Spinal cord (tissue), 10 donors: ENCODE measurements around the gene PXMP4. TPM values are rescaled to one million over a fixed set of nuclear protein-coding genes. Genes with fewer than 3 reads are reported as not detected.
A peak's percentile ranks its signal among the peaks of the same experiment; 100 is the strongest.

Source experiments
- DNase-seq, 6 donors: peaks; one replicate each; pipeline versions ENCODE4 v3.0.0 to v3.0.0-alpha.2; 2013 to 2015; ENCODE audit warnings: low spot score in 6 of 6, low read depth in 4 of 6
- H3K27ac ChIP-seq: one replicate; pipeline ENCODE4 v1.5.1; 2013; ENCODE audit warnings: low read depth, low read length, control low read depth
- H3K27me3 ChIP-seq: one replicate; pipeline ENCODE4 v1.6.1; 2013; ENCODE audit warnings: low read length; ENCODE audit not compliant: control insufficient read depth, insufficient read depth
- H3K36me3 ChIP-seq: one replicate; pipeline ENCODE4 v1.6.1; 2013; ENCODE audit warnings: low read length; ENCODE audit not compliant: control insufficient read depth, insufficient read depth
- H3K4me1 ChIP-seq: one replicate; pipeline ENCODE4 v1.6.1; 2013; ENCODE audit warnings: low read length; ENCODE audit not compliant: control insufficient read depth, insufficient read depth
- H3K4me3 ChIP-seq: one replicate; pipeline ENCODE4 v1.5.1; 2013; ENCODE audit warnings: low read depth, low read length, control low read depth
- H3K9me3 ChIP-seq: one replicate; pipeline ENCODE4 v1.6.1; 2013; ENCODE audit warnings: low read length; ENCODE audit not compliant: control insufficient read depth, insufficient read depth
- WGBS: methylation state at CpG from one replicate; pipeline ENCODE4 v1.1.5; 2013; ENCODE audit warnings: missing lambda C conversion rate; ENCODE audit not compliant: insufficient coverage; 5-methylcytosine and 5-hydroxymethylcytosine counted together
- polyA plus RNA-seq, 2 donors: library from polyadenylated mRNA; unstranded; fragments of 120-200 nt; gene quantifications; one replicate each; pipeline ENCODE4 v1.2.1, GENCODE V29; 2013; ENCODE audit not compliant: insufficient read length in 2 of 2
- total RNA-seq, 2 donors: library from RNA; depleted of rRNA in 1 of 2; stranded (reverse); fragments of 120-200 nt in 1 of 2; fragments of >200 nt in 1 of 2; gene quantifications; one replicate each; pipeline versions ENCODE4 v1.2.3 to v1.2.4, GENCODE V29; 2013 to 2014
- donor health status: healthy.

PXMP4 gene
- total and polyA plus RNA-seq, 4 donors, result 11.7 to 16.8 (median 14.2) TPM

- H3K27me3 ChIP-seq, result no peaks in the 10 kb centered on the region
- peaks cover 32% of the 10 kb centered on the region for H3K4me1 ChIP-seq
- H3K9me3 ChIP-seq, result no peaks in the 10 kb centered on the region
- peak in 1 of 6 donors; percentile 35 for DNase-seq
- no peaks in the 10 kb centered on the region for H3K36me3 ChIP-seq
- 65% methylated on average over 4 of the region's 6 CpGs for WGBS
- H3K4me3 ChIP-seq, result no peak overlapping the region
- H3K27ac ChIP-seq, result peak overlapping the region; percentile 80
Measured at GRCh38 chr20:33733654-33734576, 13.8 kb upstream of the PXMP4 start.

- peak overlapping the region; percentile 88 for H3K27ac ChIP-seq
- H3K27me3 ChIP-seq, result no peaks in the 10 kb centered on the region
- H3K36me3 ChIP-seq, result no peaks in the 10 kb centered on the region
- peak in 3 of 6 donors; percentile 11 to 59 (median 17) for DNase-seq
- under 1% methylated on average over 68 of the region's 68 CpGs for WGBS
- H3K9me3 ChIP-seq, result no peaks in the 10 kb centered on the region
- H3K4me1 ChIP-seq, result peaks cover 32% of the 10 kb centered on the region
- H3K4me3 ChIP-seq, result peak overlapping the region; percentile 60
Measured at GRCh38 chr20:33732166-33732970, 12.3 kb upstream of the PXMP4 start.

DNA sequence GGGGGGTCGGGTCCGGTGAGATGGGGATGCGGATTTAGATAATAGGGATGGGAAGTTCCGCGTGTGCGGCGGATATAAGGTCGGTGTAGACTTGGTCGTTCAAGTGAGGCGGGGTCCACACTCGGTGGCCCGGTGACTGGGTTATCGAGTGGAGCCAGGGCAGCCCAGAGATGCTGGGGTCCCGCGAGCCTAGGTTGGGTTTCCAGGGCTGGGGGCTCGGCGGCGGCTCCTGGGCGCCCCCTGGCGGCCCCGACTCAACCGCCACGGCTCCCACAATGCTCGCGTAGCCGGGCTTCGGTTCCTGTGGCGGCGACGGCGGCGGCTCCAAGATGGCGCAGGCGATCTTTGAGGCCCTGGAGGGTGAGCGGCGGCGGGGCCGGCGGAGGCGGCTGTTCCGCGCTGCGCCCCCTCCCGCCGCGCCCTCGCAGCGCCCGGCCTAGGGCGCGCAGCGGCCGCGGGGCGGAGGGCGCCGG, 11.6 kb upstream of the PXMP4 start, which contains the start of gene ZNF341:
ZNF341 (plus strand) TSS at position 304 of the 473 bp plus-strand sequence; CDS start at position 330, 26 bp downstream.
- peak within 1 kb of the TSS; percentile 60 for H3K4me3 ChIP-seq
- no peaks in the 10 kb centered on the region for H3K9me3 ChIP-seq
- no peaks in the 10 kb centered on the region for H3K27me3 ChIP-seq
- DNase-seq, result peak in 5 of 6 donors; percentile 75 to 96 (median 87)
- WGBS, result 3% methylated on average over 57 of the region's 57 CpGs
- peaks cover 32% of the 10 kb centered on the region for H3K4me1 ChIP-seq
- peak within 1 kb of the TSS; percentile 92 for H3K27ac ChIP-seq
- H3K36me3 ChIP-seq, result no peaks in the 10 kb centered on the region

- DNase-seq, result no peak
- WGBS, result 77% methylated on average over 13 of the region's 18 CpGs
Measured at GRCh38 chr20:33730946-33731692, 11.0 kb upstream of the PXMP4 start.

DNA sequence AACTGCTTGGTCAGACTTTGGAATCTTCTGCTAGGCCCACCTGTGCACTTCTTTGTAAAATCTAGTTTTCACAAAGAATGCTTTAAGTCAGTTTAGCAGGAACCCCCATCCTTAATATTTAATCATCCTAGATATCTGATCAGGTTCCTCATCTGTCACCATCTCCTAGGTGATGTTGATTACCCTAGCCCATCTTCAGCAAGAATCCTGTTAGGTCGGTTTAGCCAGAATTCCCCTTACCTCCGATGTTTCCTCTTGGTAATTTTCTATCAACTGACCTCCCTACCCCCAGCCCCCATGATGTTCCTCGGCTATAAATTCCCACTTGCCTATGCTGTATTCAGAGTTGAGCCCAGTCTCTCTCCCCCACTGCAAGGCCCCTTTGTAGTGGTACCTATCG, 9.0 kb upstream of the PXMP4 start:
- Histone ChIP-seq H3K4me3 (no peak overlapping the region), H3K27ac (no peak overlapping the region), H3K4me1 (peaks cover 28% of the 10 kb centered on the region), H3K36me3 (no peaks in the 10 kb centered on the region), H3K27me3 (no peaks in the 10 kb centered on the region), H3K9me3 (no peaks in the 10 kb centered on the region)
- 40% methylated on average over 1 of the region's 4 CpGs for WGBS
- DNase-seq, result no peak

More at GRCh38 chr20:33730946-33731692, 11.0 kb upstream of the PXMP4 start:
- H3K27me3 ChIP-seq, result no peaks in the 10 kb centered on the region
- peak overlapping the region; percentile 54 for H3K4me3 ChIP-seq
- H3K9me3 ChIP-seq, result no peaks in the 10 kb centered on the region
- H3K27ac ChIP-seq, result peak overlapping the region; percentile 92
- no peaks in the 10 kb centered on the region for H3K36me3 ChIP-seq
- H3K4me1 ChIP-seq, result peaks cover 32% of the 10 kb centered on the region

DNA sequence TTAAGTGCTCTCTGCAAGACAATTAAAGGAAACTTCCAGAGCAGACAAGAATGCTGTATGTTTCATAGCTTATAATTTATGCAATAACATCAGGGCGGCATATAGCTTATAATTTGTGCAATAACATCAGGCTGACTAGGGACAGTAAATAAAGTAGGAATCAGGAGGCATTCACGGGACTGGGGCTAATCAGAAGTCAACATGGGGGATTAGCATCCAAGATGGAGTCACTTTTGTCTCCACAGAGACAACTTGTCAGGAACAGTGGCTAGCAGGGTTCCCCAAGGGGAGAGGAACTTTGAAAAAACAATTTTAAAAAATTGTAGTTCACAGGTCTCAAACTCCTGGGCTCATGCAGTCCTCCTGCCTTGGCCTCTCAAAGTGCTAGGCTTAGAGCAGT, 8.4 kb upstream of the PXMP4 start:
- Histone ChIP-seq H3K4me3 (no peak overlapping the region), H3K9me3 (no peaks in the 10 kb centered on the region), H3K27ac (no peak overlapping the region), H3K36me3 (no peaks in the 10 kb centered on the region), H3K27me3 (no peaks in the 10 kb centered on the region), H3K4me1 (peaks cover 21% of the 10 kb centered on the region)
- 63% methylated on average over 1 of the region's 2 CpGs for WGBS
- DNase-seq, result no peak

- 88% methylated on average over 2 of the region's 3 CpGs for WGBS
- no peaks in the 10 kb centered on the region for H3K36me3 ChIP-seq
- no peak for DNase-seq
- no peaks in the 10 kb centered on the region for H3K9me3 ChIP-seq
- no peaks in the 10 kb centered on the region for H3K27me3 ChIP-seq
- peaks cover 15% of the 10 kb centered on the region for H3K4me1 ChIP-seq
- H3K27ac ChIP-seq, result no peak overlapping the region
- H3K4me3 ChIP-seq, result no peak overlapping the region
Measured at GRCh38 chr20:33727806-33728205, 7.7 kb upstream of the PXMP4 start.

DNA sequence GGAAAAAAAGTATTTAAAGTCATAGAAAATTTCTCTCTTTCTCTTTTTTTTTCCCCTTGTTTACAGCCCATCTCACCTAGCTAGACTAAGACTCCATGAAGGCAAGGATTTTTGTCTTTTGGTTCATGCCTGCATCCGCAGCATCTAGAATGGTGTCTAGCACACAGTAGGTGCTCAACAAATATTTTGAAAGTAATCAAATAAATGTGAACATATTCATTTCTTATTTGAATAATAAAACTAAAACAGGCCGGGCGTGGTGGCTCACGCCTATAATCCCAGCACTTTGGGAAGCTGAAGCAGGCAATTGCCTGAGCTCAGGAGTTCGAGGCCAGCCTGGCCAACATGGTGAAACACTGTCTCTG, 7.0 kb upstream of the PXMP4 start:
- Histone ChIP-seq H3K36me3 (no peaks in the 10 kb centered on the region), H3K4me1 (peaks cover 9% of the 10 kb centered on the region), H3K27me3 (no peaks in the 10 kb centered on the region), H3K9me3 (no peaks in the 10 kb centered on the region), H3K4me3 (no peak overlapping the region), H3K27ac (no peak overlapping the region)
- 89% methylated on average over 4 of the region's 5 CpGs for WGBS
- no peak for DNase-seq
